Stimulated activated CD4-positive, alpha-beta T cell treated with anti-CD3 and anti-CD28 coated beads, Interleukin-1b, Interleukin-23, amount 100 ng/mL, for 1 hour (primary cell): ENCODE results near the gene GRM3.

Source experiments
- DNase-seq, 2 donors: peaks; one replicate each; pipeline ENCODE4 v3.0.0-alpha.2; 2020; ENCODE audit warnings: low read depth in 2 of 2

GRM3 gene

DNA sequence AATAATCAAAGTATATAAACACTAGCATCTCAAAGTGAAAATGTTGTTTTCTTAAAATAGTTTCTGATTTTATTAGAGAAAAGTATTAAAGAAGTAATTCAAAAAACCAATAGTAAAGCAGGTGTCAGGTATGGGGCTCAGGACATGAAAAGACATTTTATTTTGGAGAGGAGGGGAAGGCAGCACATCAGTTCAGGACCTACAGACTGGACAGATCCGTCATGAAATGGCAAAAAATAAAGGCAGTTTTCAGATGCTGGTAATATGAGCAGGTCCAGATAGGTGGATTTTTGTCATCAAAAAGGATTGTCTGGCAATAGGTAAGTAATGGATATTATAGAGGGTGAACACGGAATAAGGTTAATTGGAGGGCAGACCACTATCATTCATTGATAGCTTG, 49.0 kb downstream of the GRM3 start:
- no peak for DNase-seq

- DNase-seq, result no peak
Measured at GRCh38 chr7:86706406-86706805, 62.7 kb downstream of the GRM3 start.

DNA sequence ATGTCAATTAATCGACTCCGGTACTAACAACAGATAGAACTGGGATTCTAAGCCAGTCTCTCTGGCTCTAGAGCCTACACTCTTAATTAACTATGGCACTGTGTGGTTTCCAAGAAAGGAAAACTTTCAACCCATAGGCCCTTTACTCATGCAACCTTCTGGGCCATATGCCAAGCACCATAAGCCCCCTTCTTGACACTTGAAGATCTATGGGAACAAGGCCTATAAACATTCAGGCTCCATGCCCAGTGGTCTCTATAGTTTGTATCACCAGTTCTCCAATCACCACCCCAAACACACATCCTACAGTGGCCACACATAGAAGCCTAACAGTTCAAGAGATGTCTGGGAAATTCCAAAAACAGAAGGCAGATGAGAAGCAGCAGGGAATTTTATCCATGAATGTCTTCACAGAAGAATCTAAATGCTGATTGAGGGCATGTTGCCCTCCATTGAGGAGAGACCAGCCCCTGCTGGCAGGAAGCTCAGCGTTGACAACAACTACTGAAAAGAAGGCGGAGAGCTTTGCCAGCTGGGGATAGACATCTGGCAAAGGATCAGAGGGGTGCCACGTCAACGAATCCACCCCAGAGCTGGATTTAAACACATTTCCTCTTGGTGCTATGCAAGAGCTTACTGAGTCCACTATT, 64.4 kb downstream of the GRM3 start:
- DNase-seq, result no peak

DNA sequence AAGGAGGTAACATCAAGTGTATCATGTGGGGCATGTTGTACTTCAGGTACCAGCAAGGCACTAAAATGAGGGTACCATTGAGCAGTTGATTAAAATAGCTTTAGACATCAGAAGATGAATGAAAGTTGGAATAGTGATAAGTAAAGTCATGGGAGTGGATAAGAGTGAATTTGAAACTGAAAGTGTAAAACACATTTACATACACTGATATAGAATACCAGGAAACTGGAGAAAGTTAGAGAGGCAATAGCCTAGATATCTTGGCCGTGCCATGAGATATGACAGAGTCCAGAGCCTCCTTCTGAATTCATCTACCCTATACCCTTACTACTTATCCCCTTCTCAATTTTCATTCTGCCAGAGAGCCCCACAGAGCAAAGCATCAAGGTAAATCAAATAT, 76.6 kb downstream of the GRM3 start:
- no peak for DNase-seq

DNA sequence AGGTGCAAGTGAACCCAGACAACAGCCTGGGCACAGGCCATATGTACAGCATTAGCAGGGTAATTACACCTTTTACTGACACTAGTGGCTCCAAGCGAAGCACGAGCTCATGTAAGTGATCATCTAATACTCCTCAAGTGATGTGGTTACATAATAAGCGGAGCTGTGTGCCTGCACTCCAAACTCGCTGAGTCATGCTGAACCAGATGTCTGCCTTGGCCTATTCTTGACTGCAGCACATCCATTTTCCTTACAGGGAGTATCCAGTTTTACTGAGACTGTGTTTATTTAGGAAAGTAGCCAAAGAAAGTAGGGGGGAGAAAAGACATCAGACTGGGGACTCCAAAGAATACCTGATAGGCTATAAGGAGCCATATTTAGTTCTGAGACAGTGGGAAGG, 90.1 kb downstream of the GRM3 start:
- no peak for DNase-seq

- DNase-seq, result no peak
Measured at GRCh38 chr7:86745013-86745745, 101.5 kb downstream of the GRM3 start.

GRCh38 chr7:86747698-86748097, 104.0 kb downstream of the GRM3 start:
- no peak for DNase-seq

DNA sequence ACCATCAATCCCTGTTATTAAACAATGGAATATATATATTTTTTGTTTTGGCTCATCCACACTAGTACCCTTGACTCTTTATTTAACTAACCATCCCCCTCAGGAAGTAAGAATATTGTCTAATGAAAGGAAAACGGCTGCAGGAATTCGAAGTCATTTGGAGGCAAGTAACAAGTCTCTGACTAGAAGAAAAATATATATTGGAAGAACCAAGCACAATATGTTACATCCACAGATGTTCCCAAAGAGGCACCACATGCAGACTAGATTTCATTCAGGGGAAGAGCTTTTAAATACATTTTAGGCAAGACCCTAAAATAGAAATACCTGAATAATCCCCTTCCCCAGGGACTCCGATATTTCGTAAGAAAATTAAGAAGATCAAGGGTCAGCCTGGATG, 104.5 kb downstream of the GRM3 start:
- no peak for DNase-seq

GRCh38 chr7:86748843-86749719, 105.4 kb downstream of the GRM3 start:
- no peak for DNase-seq

- DNase-seq, result no peak
Measured at GRCh38 chr7:86749741-86750665, 106.3 kb downstream of the GRM3 start.

- no peak for DNase-seq
Measured at GRCh38 chr7:86760236-86760635, 116.5 kb downstream of the GRM3 start.

DNA sequence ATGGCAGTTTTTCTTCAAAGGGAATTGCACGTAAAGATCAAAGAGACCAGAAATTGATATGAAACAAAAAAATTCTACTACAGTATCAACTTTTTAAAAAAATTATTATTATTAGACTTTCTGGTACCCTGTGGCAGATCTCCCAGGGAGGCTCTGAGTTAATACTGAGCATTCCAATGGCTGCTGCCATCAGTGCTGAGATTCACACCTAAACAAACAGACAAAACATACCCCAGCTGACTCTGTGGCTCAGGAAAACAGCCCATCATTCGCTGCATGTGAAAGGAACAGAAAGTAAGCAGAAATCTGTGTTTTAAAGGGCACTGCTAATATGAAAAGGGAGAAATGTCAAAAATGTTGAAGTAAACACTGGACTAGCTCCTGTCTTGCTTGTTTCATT, 118.4 kb downstream of the GRM3 start:
- DNase-seq, result no peak

- no peak for DNase-seq
Measured at GRCh38 chr7:86765931-86766330, 122.2 kb downstream of the GRM3 start.

DNA sequence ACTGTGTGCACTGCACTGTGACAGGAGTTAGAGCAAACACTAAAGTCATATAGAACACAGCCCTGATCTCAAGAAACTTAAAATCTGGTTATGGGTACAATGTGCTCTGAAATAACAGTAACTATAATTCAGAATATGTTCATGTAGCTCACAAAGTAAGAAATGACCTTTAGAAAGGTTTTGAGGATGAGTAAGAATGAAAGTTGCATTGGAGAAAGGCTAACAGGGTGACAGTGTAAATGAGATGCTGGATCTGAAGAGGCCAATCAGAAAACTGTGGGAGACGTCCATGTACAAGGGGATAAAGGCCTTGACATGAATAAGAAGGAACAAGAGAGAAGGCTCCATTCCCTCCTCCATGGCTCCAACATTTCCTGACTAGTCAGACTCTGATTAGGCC, 124.7 kb downstream of the GRM3 start:
- DNase-seq, result no peak

DNA sequence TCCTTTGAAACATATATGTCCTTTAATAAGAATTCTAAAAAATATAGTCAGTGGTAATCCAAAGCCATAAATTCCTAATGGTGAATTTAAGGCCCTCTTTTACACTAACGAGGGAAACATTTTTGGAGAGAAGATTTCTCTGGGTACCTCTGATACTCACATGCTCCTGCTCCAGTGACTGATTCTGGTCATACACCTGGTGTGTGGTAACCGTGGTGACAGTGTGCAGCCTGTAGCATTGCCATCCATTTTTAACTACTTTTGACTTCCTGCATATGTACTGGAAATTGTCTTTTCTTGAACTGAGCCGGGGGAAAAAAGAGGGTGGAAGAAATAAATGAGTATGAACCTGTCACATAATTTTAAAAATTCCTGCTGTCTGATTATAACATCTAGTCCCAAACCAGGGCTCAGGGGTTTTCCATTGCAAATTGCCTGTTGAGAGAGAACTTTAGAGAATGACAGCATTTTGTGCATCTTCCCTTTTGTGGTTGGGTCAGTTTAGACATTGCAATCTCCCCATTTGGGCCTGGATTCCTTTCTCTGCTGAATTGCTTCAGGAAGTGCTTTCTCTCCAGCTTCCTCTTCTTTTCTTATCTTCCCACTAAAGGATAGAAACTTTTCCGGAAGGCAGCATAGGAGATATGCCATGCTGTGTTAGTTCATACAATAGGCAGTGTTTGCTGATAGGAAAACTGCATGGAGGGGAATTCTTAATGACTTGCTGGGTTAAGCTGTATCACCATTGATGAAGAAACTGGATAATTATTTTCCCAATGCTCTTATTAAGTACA, 125.5 kb downstream of the GRM3 start:
- no peak for DNase-seq

DNA sequence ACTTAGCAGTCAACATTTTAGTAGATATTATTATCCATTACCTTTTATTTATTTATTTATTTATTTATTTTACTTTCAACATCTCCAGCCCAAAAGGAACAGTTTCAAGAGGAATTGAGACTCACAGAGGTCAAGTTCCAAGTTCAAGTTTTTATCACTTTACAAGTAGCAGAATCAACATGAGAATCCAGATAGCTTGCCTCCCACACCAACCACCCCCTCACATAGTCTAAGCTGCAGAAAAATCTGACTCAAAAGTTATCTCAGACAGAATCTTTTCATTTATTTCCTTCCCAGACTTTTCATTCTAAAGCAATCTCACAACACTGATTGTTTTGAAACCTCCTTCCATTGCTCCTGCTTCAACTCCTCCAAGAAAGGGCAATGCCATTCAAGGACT, 129.6 kb downstream of the GRM3 start:
- no peak for DNase-seq

DNA sequence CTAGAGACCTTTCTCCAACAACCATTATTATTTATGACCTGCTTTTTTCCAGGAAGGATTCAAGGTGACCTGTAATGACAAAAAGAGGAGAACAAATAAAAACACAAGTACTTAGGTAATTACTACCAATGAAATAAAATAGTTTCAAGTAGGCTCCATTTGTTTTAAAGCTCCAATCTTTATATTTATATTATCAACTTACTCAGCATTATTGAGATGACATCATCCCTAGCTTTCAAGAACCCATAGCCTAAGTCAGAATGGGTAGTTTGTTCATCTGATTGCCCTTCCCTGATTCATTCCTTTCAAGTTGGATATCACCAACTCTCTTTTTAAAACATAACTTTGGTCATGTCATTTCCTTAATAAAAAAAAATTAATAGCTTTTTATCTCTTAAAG, 131.5 kb downstream of the GRM3 start:
- no peak for DNase-seq

GRCh38 chr7:86776136-86776535, 132.4 kb downstream of the GRM3 start:
- DNase-seq, result no peak

- no peak for DNase-seq
Measured at GRCh38 chr7:86778271-86778670, 134.6 kb downstream of the GRM3 start.

GRCh38 chr7:86784765-86785164, 141.1 kb downstream of the GRM3 start:
- DNase-seq, result no peak

DNA sequence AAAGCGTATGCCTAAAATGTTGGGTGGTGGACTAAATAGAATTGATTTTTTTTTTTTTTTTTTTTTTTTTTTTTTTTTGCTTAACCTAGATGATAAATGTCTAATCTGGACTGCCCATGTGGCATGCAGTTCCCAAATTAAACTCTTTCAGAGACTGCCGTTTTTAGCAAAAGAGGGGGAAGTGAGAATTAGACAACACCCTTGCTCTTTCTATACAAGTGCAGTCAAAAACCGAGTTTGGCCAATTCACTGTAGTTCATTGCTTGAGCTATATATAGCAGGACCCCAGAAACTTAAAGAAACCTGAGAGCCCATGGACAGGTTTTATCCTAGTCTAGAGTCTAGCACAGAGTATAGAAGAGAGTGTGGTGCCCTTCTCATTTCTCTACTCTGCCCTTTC, 141.9 kb downstream of the GRM3 start:
- DNase-seq, result no peak
